Caco-2 (cell line): Measurements from ENCODE around the gene TMEM255B. TPM values are rescaled to one million over a fixed set of nuclear protein-coding genes. Genes with fewer than 3 reads are reported as not detected.
A peak's percentile ranks its signal among the peaks of the same experiment; 100 is the strongest.

Experiments
- BruUV-seq: library from RNA; stranded (reverse); fragments of 400-500 nt; replicated peaks from 2 replicates; lab custom pipeline; 2021; lab: Mats Ljungman, UMichigan
- CTCF ChIA-PET: fragments of 300-600 bp; sonication (Branson Sonifier 250); formaldehyde crosslinking; loops from one replicate; lab custom pipeline; 2022; ENCODE audit warnings: antibody characterized with exemption; lab: Charles Lee
- POLR2A ChIA-PET: fragments of 300-600 bp; sonication (Branson Sonifier 250); formaldehyde crosslinking; loops from one replicate; lab custom pipeline; 2022; ENCODE audit warnings: antibody characterized with exemption; lab: Charles Lee
- DNase-seq, 2 experiments: peaks; one replicate each; pipeline versions ENCODE4 v3.0.0 to v3.0.0-alpha.2; 2020 to 2022
- H3K27me3 ChIP-seq: replicated peaks from 2 replicates; pipeline ENCODE4 v1.6.0; 2011; ENCODE audit warnings: low read length; ENCODE audit not compliant: control insufficient read depth, insufficient read depth
- H3K36me3 ChIP-seq: 2 replicates; pipeline ENCODE4 v1.5.1; 2011; ENCODE audit warnings: low read length; ENCODE audit not compliant: control insufficient read depth, insufficient read depth
- H3K4me1 ChIP-seq: fragments of 250-450 bp; sonication (Bioruptor Pico); 2 replicates; pipeline ENCODE4 v1.5.1; 2020; ENCODE audit warnings: mild to moderate bottlenecking
- H3K4me3 ChIP-seq: 2 replicates; pipeline ENCODE4 v1.5.1; 2011; ENCODE audit warnings: low read depth, mild to moderate bottlenecking, control low read depth, low read length
- H3K9me3 ChIP-seq: fragments of 250-450 bp; sonication (Bioruptor Pico); 2 replicates; pipeline ENCODE4 v1.5.1; 2020; ENCODE audit warnings: mild to moderate bottlenecking, moderate library complexity
- H3K27ac Mint-ChIP-seq: one replicate; pipeline ENCODE4 v1.8.0; 2022; ENCODE audit warnings: mixed read lengths; ENCODE audit not compliant: unreplicated experiment
- H3K27me3 Mint-ChIP-seq: one replicate; pipeline ENCODE4 v1.8.0; 2022; ENCODE audit warnings: mixed read lengths; ENCODE audit not compliant: insufficient read depth, unreplicated experiment
- H3K36me3 Mint-ChIP-seq: one replicate; pipeline ENCODE4 v1.8.0; 2022; ENCODE audit warnings: mild to moderate bottlenecking, mixed read lengths; ENCODE audit not compliant: insufficient read depth, unreplicated experiment
- H3K4me1 Mint-ChIP-seq: one replicate; pipeline ENCODE4 v1.8.0; 2022; ENCODE audit warnings: low read depth, mixed read lengths; ENCODE audit not compliant: unreplicated experiment
- H3K4me3 Mint-ChIP-seq: one replicate; pipeline ENCODE4 v1.8.0; 2022; ENCODE audit warnings: mild to moderate bottlenecking, moderate library complexity, mixed read lengths; ENCODE audit not compliant: unreplicated experiment
- H3K9me3 Mint-ChIP-seq: one replicate; pipeline ENCODE4 v1.8.0; 2022; ENCODE audit warnings: mixed read lengths; ENCODE audit not compliant: unreplicated experiment
- CTCF ChIP-seq, 2 experiments: fragments of 200-600 bp in 1 of 2; IDR thresholded peaks; 1 replicate in 1 of 2; 2 replicates in 1 of 2; pipeline versions ENCODE4 v1.5.1 to v1.8.0; 2011 to 2022; ENCODE audit warnings: antibody characterized with exemption in 1 of 2, control low read depth in 1 of 2, inconsistent platforms in 1 of 2, low read depth in 1 of 2, low read length in 1 of 2, mild to moderate bottlenecking in 1 of 2, moderate library complexity in 1 of 2; ENCODE audit not compliant: insufficient read depth in 1 of 2, severe bottlenecking in 1 of 2, unreplicated experiment in 1 of 2
- intact Hi-C: fragments of 100-400 bp; cut with micrococcal nuclease; formaldehyde crosslinking; loops from one replicate; pipeline ENCODE4 v1.10.0; 2022; ENCODE audit not compliant: unreplicated experiment
- total RNA-seq: library from RNA; stranded (reverse); gene quantifications from 2 replicates; pipeline ENCODE4 v1.2.3, GENCODE V29; 2022

The TMEM255B gene
- total RNA-seq, 1 experiment from 2014 or later, result 0.82 TPM

GRCh38 chr13:113861433-113862030 is 102.5 kb downstream of the TMEM255B start:
- peaks cover 21% of the 10 kb centered on the region for H3K4me1 Mint-ChIP-seq
- H3K27me3 Mint-ChIP-seq, result no peaks in the 10 kb centered on the region
- peaks cover 44% of the 10 kb centered on the region for H3K4me1 ChIP-seq
- TF ChIP-seq CTCF (IDR thresholded peaks at IDR 0.05; ENCODE audit: insufficient read depth in 1 of 2, low read depth in 1 of 2, low read length in 1 of 2, severe bottlenecking in 1 of 2, unreplicated experiment in 1 of 2), result no peak
- ChIA-PET CTCF (no interaction called here), POLR2A (no interaction called here)
- H3K27ac Mint-ChIP-seq, result peak overlapping the region; percentile 65
- H3K27me3 ChIP-seq, result no peaks in the 10 kb centered on the region
- intact Hi-C loops, result loop anchor here (5.0 kb wide), 1 partner anchor 366 kb away; no protein-coding TSS in a partner anchor
- no peaks in the 10 kb centered on the region for H3K36me3 ChIP-seq
- peaks cover 12% of the 10 kb centered on the region for H3K36me3 Mint-ChIP-seq
- DNase-seq, result no peak
- BruUV-seq, result TSS peak; percentile 14
- H3K4me3 Mint-ChIP-seq, result peak overlapping the region; percentile 63
- no peak overlapping the region; the same call in 1 of the 2 replicates for H3K4me3 ChIP-seq
- H3K9me3 ChIP-seq, result no peaks in the 10 kb centered on the region
- no peaks in the 10 kb centered on the region for H3K9me3 Mint-ChIP-seq

GRCh38 chr13:113862191-113862930 is 103.3 kb downstream of the TMEM255B start:
- TF ChIP-seq CTCF (IDR thresholded peaks at IDR 0.05; ENCODE audit: insufficient read depth in 1 of 2, low read depth in 1 of 2, low read length in 1 of 2, severe bottlenecking in 1 of 2, unreplicated experiment in 1 of 2), result no peak
- no peaks in the 10 kb centered on the region for H3K27me3 ChIP-seq
- intact Hi-C loops, result loop anchor here (5.0 kb wide), 1 partner anchor 365 kb away; no protein-coding TSS in a partner anchor
- Mint-ChIP-seq H3K36me3 (peaks cover 12% of the 10 kb centered on the region), H3K4me1 (peaks cover 21% of the 10 kb centered on the region), H3K27me3 (no peaks in the 10 kb centered on the region), H3K27ac (peak overlapping the region; percentile 67), H3K4me3 (peak overlapping the region; percentile 77), H3K9me3 (no peaks in the 10 kb centered on the region)
- POLR2A ChIA-PET, result no interaction called here
- H3K36me3 ChIP-seq, result no peaks in the 10 kb centered on the region
- H3K4me1 ChIP-seq, result peaks cover 44% of the 10 kb centered on the region
- no peaks in the 10 kb centered on the region for H3K9me3 ChIP-seq
- no TSS peak for BruUV-seq
- H3K4me3 ChIP-seq, result peak overlapping the region; percentile 71
- no peak for DNase-seq
- CTCF ChIA-PET, result no interaction called here

- intact Hi-C loops, result loop anchor here (5.0 kb wide), 1 partner anchor 364 kb away; no protein-coding TSS in a partner anchor
- peak overlapping the region; percentile 71 for H3K4me3 ChIP-seq
- Mint-ChIP-seq H3K4me1 (peaks cover 24% of the 10 kb centered on the region), H3K4me3 (peak overlapping the region; percentile 77), H3K27me3 (no peaks in the 10 kb centered on the region), H3K9me3 (peaks cover 6% of the 10 kb centered on the region), H3K27ac (peak overlapping the region; percentile 67), H3K36me3 (peaks cover 12% of the 10 kb centered on the region)
- H3K36me3 ChIP-seq, result no peaks in the 10 kb centered on the region
- CTCF ChIA-PET, result no interaction called here
- H3K4me1 ChIP-seq, result peaks cover 44% of the 10 kb centered on the region
- POLR2A ChIA-PET, result interaction anchor here (0.5 kb wide), 1 partner anchor 394 kb away, joined by 5 read pairs; no protein-coding TSS in a partner anchor
- no peaks in the 10 kb centered on the region for H3K9me3 ChIP-seq
- H3K27me3 ChIP-seq, result no peaks in the 10 kb centered on the region
- peak in 1 of 2 experiments; percentile 51 for DNase-seq
- no TSS peak for BruUV-seq
- no peak for TF ChIP-seq CTCF (IDR thresholded peaks at IDR 0.05; ENCODE audit: insufficient read depth in 1 of 2, low read depth in 1 of 2, low read length in 1 of 2, severe bottlenecking in 1 of 2, unreplicated experiment in 1 of 2)
These were observed 104.0 kb downstream of the TMEM255B start for GRCh38 chr13:113862931-113863523.
